ENCODE measurements around the gene TMEM120B.
"Not testable (repeated sequence)": the region's sequence is repeated elsewhere in the genome, so short reads cannot be mapped to it uniquely, and the experiment has no call there.

Gene TMEM120B

DNA sequence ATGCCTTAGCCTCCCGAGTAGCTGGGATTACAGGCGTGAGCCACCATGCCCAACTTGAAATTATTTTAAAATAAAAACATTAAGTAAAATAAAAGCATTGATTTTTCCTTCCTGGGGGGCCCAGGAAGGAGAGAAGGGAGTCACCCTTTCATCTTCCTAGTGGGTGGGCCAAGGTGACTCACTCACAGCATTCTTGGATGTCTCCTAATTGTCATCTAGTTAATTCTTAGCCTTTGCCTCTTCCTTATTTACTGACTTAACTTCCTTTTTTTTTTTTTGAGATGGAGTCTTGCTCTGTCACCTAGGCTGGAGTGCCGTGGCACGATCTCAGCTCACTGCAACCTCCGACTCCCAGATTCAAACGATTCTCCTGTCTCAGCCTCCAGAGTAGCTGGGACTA, 29.2 kb downstream of the TMEM120B start:
- DNase-seq (ENCODE audit: low read depth in 1 of 2, low spot score in 1 of 2), result no peak

DNA sequence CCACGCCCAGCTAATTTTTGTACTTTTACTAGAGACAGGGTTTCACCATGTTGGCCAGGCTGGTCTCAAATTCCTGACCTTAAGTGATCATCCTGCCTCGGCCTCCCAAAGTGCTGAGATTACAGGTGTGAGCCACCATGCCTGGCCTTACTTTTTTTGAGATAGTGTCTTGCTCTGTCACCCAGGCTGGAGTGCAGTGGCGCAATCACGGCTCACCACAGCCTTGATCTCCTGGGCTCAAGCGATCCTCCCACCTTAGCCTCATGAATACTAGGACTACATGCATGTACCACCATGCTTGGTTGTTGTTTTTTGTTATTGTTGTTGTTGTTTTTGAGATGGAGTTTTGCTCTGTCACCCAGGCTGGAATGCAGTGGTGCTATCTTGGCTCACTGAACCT, 33.0 kb downstream of the TMEM120B start:
- DNase-seq (ENCODE audit: low read depth in 1 of 2, low spot score in 1 of 2), result not testable (repeated sequence)

DNA sequence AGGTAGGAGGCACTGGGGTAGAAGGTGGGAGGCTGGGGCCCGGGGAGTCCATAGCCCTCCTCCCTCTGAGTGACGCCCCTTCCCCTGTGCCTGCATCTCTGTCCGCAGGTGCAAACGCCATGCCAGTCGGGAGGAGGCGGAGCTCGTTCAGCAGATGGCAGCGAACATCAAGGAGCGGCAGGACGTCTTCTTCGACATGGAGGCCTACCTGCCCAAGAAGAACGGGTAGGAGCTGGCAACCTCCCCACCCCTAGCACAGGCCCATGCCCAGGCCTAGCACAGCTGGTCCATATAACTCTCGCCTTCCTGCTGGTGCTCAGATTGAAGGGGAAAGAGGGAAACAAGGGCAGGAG, 35.6 kb downstream of the TMEM120B start:
- DNase-seq (ENCODE audit: low read depth in 1 of 2, low spot score in 1 of 2), result no peak

DNA sequence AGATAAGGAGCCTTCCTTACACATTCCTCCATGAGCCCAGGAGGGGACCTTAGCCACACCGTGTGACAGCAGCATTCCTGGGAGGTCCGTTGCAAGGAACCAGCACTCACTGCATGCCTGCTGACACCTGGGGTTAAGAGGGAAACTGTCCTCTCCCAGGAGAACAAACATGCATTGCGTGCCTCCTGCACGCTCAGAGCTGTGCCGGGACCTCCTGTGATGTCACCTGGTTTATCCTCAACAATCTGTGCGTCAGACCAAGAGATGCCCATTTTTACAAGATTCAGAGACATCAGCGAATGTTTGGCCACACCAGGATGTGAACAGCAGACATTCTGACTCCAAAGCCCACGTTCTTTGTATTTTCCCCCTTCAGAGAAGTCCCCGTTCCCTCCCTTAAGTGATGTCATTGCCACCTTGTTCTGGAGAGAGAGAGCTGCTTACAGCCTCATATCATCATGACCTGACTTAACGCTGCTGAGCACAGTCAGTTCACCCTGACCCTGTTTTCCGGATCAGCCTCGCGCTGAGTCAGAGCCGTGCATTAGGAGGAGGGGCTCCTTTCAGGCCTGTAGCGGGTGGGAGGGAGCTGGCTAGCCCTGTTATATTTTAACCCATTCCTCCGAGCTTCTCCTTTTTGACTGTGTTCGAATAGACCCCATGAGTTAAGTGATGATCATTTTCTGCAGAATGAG, 36.2 kb downstream of the TMEM120B start:
- DNase-seq (ENCODE audit: low read depth in 1 of 2, low spot score in 1 of 2), result no peak

DNA sequence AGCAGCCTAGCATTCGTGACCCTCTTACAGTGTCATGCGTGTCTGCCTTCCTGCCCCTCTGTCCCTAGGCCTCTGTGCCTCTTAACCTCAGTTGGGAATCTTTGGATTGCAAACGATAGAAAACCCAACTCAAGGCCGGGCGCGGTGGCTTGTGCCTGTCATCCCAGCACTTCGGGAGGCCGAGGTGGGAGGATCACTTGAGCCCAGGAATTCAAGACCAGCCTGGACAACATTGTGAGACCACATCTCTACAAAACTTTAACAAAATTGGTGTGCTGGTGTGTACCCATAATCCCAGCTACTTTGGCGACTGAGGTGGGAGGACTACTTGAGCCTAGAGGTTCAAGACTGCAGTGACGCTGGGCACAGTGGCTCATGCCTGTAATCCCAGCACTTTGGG, 36.7 kb downstream of the TMEM120B start:
- DNase-seq (ENCODE audit: low read depth in 1 of 2, low spot score in 1 of 2), result no peak

DNA sequence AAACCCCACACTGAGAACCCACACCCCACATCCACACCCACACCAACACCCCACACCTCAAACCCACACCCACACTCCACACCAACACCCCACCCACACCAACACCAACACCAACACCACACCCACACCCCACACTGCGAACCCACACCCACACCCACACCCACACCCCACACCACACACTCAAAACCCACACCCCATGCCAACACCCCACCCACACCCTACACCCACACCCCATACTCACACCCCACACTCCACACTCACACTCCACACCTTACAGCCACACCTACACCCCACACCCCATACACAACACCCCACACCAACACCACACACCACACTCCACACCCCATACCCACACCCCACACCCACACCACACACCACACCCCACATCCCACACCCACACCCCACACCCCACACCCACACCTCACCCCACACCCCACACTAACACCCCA, 38.0 kb downstream of the TMEM120B start:
- DNase-seq (ENCODE audit: low read depth in 1 of 2, low spot score in 1 of 2), result no peak

DNA sequence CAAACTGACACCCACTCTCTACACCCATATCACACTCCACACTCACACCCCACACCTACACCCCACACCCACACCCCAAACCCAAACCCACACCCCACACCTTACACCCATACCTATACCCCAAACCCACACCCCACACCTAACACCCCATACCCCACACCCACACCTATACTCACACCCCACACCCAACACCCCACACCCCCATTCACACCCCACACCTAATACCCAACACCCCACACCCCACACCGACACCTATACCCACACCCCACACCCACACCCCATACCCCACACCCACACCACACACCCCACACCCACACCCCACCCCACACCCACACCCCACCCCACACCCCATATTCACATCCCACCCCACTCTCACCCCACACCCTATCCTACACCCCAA, 38.5 kb downstream of the TMEM120B start:
- no peak for DNase-seq (ENCODE audit: low read depth in 1 of 2, low spot score in 1 of 2)

DNA sequence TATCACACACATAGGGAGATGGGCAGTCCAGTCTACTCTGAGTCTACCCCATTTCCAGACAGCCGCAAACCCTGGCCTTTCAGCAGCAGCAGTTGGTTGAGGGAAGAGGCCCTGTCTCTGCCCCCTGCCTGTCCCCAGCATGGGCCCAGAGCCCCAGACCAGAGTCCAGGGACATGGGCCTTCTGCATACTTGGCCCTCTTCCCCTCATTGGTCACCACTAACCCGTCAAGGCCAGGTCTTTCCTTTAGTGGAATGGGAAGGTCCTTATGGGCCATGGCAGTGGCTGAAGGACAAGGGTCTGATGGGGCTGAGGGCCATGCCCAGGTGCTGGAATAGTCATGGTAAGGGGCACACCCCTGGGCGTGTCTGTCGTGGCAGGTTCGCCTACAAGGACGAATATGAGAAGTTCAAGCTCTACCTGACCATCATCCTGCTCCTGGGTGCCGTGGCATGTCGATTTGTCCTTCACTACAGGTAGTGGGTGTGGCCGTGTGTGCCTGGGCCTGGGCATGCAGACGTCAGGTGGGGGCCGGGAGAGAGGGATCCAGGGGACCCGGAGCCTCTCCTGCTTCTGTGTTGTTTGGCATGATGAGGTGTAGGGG, 39.3 kb downstream of the TMEM120B start:
- no peak for DNase-seq (ENCODE audit: low read depth in 1 of 2, low spot score in 1 of 2)

DNA sequence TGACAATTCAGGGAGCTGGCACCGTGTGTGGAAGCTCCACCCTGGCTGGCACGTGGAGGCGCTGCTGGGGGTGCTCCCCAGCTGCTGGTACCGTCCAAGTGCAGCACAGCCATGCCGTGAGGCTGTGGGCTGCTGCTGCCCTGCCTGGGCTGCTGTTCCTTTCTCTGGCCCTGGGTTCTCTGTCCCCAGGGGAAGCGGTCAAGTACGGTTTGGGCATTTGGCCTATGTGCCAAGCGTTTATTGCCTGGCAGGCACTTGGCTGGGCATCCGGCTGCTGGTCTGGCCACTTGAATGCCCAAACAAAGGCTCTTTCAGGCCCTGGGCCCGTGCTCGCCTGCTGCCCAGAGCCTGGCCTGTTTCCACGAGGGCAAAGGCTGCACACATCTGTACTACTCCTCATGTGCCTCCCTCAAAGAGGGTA, 41.3 kb downstream of the TMEM120B start:
- no peak for DNase-seq (ENCODE audit: low read depth in 1 of 2, low spot score in 1 of 2)

DNA sequence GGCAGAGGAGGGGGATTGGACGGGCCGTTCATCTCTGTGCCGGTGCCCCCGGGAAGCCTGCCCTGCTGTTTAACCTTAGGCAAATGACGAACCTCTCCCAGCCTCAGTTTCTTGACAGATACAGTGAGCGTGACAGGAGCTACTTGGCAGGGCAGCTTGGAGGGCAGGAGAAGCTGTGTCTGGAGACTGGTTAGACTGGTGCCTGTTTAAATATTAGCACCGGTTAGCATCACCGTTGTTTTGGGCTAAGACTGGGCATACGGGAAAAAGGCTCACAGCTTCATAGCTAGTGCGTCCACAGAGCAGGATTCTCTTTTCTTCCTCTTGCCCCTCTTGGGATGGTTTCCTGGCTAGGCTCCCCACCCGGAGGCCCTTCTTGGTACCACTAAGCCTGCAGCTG, 42.3 kb downstream of the TMEM120B start:
- DNase-seq (ENCODE audit: low read depth in 1 of 2, low spot score in 1 of 2), result no peak

DNA sequence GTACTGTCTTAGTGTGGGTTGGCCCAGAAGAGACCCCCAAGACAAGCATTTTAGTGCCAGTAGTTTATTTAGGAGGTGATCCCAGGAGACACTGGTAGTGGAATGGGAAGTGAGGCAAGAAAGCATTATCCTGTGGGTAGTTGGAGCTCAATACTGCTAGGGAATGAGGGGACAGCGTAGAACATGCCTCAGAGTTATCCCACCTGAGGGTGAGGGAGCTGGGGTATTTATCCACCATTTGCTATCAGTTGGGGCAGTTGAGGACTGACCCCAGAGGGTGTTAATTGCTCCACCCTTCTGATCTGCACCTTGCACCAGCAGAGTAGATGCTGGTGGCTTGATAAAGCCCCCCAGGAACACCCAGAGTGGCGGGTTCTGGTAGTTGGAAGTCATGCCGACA, 43.0 kb downstream of the TMEM120B start:
- DNase-seq (ENCODE audit: low read depth in 1 of 2, low spot score in 1 of 2), result no peak

DNA sequence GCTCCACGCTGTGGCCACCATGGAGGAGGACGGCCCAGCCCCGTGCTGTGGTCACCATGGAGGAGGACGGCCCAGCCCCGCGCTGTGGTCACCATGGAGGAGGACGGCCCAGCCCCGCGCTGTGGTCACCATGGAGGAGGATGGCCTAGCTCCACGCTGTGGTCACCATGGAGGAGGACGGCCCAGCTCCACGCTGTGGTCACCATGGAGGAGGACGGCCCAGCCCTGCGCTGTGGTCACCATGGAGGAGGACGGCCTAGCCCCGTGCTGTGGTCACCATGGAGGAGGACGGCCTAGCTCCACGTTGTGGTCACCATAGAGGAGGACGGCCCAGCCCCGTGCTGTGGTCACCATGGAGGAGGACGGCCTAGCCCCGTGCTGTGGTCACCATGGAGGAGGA, 46.0 kb downstream of the TMEM120B start:
- DNase-seq (ENCODE audit: low read depth in 1 of 2, low spot score in 1 of 2), result not testable (repeated sequence)

DNA sequence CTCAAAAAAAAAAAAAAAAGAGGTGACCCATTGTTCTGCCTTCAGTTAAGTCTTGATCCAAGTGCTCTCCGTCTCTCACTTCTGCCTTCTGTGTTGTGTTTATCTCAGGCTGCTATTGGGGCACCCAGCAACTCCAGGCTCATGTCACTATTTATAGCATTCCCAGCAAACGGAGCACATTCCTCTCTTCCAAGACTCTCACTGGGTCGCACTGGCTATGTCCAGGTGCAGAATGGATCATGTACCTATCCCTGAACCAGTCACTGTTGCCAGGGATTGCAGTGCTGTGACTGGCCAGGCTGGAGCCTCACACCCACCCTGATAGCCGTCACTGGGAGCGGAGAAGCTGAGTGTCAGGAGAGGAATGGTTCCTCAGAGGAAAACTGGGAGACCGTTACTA, 49.7 kb downstream of the TMEM120B start:
- no peak for DNase-seq (ENCODE audit: low read depth in 1 of 2, low spot score in 1 of 2)

DNA sequence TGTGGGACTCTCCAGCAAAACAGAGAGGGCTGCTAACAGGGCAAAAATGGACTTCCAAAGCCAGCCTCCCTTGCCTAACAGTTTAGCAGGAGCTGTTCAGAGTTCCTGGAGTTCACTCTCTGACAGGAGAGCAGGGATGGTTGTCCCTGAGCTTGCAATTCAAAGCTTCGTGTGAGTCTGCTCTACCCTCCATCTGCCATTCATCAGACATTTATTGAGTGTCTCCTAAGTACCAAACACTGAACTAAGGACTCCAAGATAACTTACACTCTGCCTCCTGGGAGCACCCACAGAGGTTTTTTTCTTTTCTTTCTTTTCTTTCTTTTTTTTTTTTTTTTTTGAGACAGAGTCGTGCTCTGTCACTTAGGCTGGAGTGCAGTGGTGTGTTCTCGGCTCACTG, 52.3 kb downstream of the TMEM120B start:
- DNase-seq (ENCODE audit: low read depth in 1 of 2, low spot score in 1 of 2), result no peak

DNA sequence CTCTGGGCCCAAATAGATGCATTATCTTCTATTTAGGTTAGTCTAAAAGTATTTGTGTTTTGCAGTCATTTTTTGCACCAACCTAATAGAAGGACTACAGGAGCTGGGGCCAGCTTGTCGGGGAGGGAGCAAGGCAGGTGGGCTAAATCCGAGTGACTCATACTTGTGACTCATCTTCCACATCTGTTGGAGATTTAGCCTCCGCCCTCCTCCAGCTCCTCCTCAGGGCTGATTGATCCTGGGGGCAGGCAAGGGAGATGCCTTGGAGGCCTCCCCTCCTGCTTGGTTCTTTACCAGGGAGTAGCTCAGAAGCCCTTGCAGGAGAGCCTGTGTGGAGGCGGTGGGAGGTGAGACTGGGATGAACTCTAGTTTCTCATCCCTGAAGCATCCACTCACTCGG, 53.0 kb downstream of the TMEM120B start:
- DNase-seq (ENCODE audit: low read depth in 1 of 2, low spot score in 1 of 2), result no peak

DNA sequence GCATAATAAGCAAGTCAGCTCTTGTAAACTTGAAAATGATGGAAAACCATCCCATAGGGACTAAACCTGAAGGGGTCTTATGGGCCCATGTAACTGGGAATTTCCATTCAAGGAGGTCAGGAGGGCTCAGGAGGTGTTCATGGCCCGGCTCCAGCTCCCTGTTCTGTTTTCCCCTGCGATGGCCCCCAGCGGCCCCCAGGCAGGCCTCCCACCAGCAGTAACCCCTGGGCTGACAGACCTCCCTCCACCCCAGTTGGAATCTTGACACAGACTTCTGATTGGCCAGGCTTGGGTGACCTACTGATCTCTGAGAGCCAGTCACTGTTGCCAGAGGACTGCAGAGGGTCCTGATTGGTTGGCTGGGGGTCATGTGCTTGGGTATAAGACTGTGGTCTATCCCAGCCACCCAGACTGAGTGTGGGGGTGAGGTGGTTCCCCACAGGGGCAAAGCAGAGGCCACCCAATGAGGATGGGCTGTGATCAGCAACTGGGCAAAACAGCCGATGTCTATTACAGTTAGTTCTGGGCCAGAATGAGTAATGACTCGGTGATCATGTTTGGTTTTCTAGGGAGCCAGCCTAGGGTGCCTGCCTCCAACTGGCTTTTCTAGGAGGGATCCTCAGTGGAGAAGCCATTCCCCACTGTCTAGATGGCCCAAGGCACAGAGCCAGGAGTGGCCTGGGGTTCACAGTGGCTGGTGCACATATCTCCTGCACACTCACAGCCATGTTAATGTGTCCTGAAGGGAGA, 53.9 kb downstream of the TMEM120B start:
- DNase-seq (ENCODE audit: low read depth in 1 of 2, low spot score in 1 of 2), result no peak

DNA sequence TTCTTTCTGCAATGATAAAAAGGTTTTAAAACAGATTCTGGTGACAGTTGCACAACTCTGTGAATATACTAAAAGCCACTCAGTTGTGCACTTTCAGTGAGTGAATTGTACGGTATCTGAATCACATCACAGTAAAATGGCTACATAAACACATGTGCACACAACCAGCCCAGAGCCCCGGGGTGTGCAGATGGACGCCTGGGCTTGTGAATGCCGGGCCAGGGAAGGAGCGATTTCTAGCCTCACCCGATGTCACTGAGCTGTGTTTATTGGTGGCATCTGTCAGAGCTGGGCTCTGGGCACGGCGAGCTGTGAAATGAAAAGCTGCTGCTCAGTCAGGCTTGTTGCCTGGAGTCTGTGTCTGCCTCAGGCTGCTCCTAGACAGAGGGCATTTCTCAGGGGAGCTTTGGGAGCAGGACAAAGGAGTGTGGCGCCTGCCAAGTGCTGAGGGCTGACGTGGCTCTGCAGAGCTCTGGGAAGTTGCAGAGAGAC, 55.0 kb downstream of the TMEM120B start:
- no peak for DNase-seq (ENCODE audit: low read depth in 1 of 2, low spot score in 1 of 2)

DNA sequence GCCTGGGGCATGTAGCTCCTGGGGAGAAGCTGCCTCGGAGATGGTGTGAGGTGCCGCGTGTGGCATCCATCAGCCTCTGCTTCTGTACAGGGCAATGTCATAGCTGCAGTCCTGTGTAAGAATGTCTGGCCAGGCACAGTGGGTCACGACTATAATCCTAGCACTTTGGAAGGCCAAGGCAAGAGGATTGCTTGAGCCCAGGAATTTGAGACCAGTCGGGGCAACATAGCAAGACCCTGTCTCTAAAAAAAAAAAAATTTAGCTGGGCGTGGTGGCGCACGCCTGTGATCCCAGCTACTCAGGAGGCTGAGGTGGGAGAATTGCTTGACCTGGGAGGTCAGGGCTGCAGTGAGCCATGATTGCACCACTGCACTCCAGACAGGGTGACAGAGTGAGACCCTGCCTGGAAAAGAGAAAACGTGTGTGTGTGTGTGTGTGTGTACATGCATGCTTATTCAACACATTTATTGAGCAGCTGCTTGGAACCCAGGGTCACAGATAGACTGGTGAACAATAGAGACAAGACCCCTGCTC, 56.8 kb downstream of the TMEM120B start:
- no peak for DNase-seq (ENCODE audit: low read depth in 1 of 2, low spot score in 1 of 2)

DNA sequence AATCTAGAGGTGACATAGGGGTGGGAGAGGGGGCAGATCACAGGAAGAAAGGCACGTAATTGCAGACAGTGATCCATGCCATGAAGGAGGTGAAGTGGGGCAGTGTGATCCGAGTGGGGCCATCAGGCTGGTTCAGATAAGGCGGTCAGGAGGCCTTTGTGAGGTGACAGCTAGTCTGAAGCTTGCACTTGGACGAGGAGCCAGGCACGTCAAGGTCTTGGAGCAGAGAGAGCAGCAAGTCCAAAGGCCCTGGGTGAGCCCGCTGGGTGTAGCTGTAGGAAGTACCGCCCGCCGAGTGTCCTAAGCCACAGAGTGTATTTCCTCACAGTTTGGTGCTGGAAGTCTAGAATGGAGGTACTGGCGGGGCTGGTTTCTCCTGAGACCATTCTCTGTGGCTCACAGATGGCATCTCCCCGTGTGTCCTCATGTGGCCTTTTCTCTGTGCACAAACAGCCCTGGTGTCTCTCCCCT, 57.3 kb downstream of the TMEM120B start:
- DNase-seq (ENCODE audit: low read depth in 1 of 2, low spot score in 1 of 2), result no peak

DNA sequence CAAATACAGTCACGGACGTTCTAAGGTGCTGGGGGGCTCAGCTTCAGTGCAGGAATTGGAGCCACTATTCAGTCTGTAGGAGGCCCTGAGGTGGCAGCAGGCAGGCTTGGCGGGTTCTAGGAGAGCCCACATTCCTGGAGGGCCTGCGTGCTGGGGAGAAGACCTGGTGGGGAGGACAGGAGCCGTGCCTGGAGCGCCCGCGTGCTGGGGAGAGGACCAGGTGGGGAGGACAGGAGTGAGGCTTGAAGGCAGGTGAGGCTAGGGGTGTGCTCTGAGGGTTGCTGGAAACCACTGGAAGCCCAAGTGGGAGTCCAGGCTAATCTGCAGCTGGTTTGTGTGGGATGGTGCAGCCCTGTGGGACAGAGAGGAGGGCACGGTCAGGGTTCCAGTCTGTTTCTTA, 57.8 kb downstream of the TMEM120B start:
- no peak for DNase-seq (ENCODE audit: low read depth in 1 of 2, low spot score in 1 of 2)

DNA sequence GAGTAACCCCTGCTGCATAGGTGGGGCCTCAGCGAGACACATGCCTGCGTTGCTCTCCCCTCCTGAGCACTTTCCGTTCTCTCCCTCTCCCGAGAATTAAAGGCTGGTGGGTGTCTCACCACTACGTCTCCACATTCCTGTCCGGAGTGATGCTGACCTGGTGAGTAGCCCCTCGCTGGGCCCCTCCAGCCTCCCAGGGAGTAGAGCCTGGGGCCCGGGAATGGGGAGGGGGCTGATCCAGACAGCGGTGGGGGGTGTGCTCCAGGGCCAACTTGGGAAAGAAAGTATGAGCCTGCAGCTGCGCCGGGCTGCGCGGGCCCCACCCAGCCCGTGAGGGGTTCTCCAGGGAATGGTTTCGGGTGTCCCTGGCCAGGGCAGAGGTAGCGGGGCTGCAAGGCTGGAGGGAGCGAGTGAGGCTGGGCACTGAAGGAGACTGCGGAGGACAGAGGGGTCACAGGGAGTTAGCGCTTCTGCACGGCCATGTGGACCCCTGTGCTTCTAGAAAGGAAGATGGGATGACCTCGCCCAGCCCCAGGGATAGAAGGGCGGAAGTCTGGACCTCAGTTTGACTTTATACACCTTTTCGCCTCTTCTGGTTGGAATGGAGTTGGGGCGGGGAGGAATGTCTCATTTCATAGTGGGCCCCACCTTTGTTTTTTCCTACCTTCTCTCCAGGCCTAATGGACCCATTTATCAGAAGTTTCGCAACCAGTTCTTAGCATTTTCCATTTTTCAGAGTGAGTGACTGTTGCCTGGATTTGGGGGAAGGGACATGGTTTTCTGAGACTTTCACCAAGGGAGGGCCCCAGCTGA, 58.5 kb downstream of the TMEM120B start:
- no peak for DNase-seq (ENCODE audit: low read depth in 1 of 2, low spot score in 1 of 2)
